H4 (cell line): Measurements from ENCODE around the gene PBX1. TPM values are rescaled to one million over a fixed set of nuclear protein-coding genes. Genes with fewer than 3 reads are reported as not detected.

Experiments used
- DNase-seq: peaks from one replicate; pipeline ENCODE4 v3.0.0-alpha.2; 2015; ENCODE audit warnings: low spot score
- total RNA-seq: library from RNA; depleted of rRNA; stranded (reverse); fragments of >200 nt; shearing (Covaris generic); gene quantifications from 2 replicates; pipeline ENCODE4 v1.2.3, GENCODE V29; 2014

The PBX1 gene
- total RNA-seq, 1 experiment from 2014 or later: 25.8 TPM

DNA sequence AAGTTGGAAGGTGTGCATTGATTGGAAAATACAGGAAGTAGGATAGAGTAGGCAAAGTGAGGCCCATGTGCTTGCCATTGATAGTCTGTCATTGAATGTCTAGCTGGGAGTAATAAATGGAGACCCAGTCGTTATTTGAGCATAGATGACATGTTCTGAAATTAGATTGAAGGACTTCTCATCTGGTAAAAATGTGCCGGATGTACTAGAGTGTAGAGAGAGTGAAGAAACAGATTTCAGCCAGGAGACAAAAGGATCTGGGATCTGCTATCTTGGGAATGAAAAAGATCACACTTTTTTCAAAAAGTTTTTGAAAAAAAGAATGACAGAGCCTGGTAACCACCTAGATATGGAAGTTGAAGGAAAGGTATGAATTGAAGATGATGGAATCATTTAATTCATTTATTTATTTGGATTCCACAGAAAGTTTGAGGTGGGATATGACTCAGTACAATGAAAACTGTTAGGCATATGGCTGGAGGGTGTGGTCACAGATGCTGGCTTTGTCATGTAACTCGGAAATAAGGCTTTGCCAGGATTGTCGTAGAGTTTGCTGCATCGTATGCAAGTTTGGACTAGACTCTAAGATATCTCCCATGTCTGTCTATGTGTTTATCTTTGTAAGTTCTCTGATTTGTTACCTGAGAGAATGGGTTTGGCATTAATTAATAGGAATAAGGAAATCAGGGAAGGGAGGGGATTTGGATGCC, 137.1 kb downstream of the PBX1 start:
- peak; percentile 19 for DNase-seq

DNA sequence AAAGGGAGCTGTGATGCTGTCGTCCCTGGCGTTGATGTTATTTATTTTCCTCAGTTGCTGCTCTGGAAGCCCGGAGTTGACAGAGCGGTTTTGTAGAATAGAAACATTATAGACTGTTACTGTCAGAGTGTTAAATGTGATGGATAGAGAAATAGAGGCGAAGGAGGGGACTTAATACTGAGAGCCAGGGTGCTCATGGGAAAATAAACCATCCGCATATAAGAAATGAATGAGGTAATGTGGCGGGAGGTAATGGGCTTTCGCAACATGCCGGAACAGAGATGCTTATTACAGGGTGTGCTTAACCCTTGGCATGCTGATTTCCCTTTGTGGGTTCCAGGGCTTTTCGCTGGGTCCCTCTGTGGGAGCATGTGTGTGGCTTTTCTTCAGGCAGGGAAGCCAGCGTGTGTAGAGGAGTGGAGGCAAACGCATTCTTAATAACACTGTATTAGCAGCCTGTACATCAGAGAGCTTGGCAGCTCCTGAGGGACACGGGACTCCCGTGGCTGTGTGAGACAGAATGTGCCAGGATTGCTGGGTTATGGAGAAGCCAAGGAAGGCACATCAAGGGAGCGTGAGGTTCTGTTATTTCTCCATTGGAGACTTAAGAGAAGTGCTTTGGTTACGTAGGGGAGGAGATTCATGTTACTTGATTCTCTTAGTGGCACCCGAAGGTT, 141.0 kb downstream of the PBX1 start:
- no peak for DNase-seq

DNA sequence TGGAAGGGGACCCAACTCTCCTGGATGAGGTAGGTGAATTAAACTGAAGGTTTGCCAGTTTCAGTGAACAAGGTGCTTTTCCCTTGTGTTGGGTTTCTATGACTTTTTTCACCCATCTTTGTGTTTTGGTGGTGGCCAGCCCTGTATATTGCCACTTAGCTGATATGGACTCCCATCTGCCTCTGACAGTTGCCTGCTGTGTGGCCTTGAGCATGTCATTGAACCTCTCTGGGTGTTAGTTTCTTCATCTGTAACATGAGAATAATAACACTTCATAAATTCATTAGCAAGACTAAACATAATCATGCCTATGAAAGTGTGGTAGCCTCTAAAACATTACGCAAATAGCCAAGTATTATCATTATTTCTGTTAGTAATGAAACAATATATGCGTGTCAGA, 141.7 kb downstream of the PBX1 start:
- no peak for DNase-seq

DNA sequence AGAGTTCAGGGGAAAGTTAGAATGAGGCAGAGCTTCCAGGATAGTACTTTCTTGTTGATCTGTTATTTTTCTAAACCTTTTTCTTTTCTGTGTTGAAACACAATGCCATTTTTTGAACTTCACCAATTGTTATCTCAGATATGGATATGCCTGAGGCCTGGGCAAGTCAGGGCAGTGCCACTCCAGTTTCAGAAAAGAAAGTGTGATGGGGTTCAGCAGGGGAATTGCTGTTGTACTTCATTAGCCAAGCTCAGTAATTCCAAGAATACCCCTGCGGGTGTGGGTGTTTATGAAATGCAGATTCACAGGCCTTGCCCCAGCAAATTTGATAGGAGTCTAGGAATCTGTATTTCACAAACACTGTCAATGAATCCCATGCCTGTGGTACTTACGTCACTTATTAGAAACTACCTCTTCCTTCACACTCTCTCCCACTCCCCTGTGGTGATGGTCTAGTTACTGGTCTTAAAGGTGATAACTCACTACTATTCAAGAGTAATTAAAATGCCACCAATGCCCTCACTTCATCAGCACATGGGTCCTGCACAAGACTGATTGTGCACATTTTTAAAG, 142.3 kb downstream of the PBX1 start:
- DNase-seq: no peak

DNA sequence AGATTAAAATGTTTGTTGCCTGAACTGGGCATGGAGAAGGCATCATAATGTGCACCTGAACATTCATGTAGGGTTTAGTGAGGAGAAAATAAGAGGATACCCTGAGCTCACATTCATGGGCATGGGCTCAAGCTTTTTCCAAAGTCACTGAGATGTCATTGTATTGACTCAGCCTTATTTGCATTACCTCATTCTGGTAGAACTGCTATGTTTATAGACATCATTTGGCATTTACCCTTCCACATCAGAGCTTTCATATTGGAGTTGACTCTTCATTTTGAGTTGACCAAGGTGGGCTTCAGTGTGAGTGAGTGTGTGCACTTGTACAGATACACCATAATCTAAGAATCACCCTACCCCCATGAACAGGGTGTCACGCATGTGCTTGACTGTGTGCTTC, 143.2 kb downstream of the PBX1 start:
- DNase-seq: peak; percentile 14

DNA sequence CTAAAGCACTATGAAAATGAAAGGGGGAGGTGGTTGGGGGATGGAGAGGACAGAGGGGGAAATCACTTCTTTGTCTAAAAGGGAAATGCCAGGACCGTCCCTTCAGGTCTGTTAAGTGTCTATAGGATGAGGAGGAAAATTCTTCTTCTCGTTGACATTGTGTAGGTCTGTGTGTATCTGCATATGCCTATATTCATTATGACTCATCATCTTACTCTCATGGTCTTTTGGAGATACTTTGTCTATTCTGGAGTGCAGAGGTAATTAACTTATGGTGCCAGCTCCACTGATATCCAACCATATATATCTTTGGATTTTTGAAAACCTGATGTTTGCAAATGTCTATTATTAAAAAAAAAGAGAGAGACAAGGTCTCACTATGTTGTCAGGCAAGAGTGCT, 143.7 kb downstream of the PBX1 start:
- no peak for DNase-seq

DNA sequence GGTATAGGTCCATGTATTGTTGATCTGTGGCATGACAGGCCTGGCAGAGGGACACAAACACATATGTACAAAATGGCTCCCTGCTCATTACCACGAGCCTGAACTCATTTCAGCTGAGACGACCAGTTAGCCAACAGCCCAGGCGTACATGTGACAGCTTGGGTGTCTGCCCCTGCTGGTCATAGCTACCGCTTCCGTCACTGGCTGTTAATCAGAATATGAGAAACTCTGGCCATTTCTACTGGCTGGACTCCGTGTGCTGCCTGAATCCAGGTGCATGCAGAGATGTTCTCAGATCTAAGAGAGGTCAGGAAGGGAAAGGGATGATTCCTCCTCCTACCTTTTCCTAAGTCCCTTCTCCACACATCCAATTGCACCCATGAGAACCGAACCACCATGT, 144.5 kb downstream of the PBX1 start:
- DNase-seq: no peak

DNA sequence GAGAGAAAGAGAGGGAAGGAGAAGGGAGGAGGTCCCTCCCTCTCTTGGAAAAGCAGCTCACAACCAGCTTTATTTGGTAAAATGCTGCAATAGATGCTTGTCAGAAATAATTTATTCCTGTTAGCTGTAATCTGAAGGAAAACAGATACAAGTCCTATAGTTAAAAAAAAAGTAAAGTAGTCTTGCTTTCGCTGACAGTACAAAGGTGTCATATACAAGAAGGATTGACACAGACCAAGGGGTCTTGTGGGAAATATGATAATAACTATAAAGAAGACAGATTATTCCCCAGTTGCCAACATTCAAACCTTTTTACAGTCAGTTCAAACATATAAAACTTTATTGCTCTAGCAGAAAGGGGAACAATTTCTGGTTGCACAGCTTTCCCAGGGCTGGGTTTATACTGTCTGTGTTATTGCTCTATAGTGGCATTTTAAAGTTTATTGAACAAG, 145.0 kb downstream of the PBX1 start:
- no peak for DNase-seq

DNA sequence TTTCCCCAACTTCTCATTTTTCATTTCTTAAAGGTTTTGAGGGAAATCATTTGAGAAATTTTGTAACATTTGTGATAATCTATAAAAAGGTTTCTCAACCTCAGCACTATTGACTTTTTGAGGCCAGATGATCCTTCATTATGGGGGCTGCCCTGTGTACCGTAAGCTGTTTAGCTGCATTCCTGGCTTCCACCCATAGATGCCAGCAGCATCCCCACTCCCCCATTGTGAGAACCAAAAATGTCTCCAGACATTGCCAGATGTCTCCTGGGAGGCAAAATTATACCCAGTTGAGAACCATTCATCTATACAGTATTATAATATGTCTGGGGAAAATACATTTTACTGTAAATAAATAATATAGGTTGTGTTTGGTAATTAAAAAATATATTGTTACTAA, 146.0 kb downstream of the PBX1 start:
- no peak for DNase-seq

DNA sequence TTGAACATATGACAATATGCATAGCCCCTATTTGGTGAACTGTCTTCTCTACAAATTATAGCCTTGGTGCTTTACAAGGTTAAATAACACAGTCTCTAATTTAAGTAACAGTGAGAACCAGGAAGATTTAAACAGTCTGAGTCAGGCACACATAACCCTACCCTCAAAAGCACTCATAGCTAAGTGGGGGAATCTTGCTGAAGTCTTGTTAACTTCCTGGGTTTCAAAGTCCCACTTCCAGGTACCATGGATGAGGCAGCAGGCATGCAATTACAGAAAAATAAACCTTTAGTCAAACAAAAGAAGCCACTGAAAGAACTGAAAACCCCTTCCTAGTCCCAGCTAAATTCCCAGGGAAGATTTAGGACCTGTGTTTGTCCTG, 147.6 kb downstream of the PBX1 start:
- DNase-seq: no peak

DNA sequence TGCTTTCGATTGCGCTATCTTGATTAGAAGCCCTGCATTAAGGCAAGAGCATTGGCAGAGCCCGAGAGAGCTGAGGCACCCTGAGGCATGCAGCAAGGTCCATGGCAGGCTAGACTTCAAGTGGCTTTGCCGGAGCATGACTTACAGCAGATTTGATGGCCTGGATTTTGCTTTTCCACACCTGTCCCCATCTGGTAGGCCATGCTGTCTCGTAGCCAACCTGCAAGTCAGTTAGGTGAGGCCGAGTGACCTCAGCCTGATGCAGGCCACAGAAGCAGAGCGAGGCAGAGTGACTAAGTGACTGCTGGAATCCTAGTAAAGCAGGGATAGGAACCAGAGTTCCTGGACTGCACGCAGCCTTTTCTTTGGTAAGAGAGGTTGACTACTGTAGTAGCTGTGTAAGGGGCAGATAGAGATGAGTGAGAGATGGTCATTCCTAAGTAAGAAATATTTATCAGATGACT, 148.9 kb downstream of the PBX1 start:
- DNase-seq: peak; percentile 27

DNA sequence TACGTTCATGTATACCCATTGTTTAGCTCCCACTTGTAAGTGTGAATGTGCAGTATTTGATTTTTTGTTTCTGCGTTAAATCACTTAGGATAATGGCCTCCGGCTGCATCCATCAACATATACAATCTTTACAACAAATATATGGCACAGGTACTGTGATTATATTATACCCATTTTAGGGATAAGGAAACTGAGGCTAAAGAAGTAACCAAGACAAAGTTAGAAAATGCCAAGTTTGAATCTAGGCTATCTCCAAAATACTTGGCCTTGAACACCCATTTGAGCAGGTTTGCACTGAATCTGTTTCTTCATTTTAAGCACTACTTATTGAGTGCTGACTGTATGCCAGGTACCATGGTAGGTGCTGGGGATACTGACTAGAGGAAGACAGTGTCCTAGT, 149.6 kb downstream of the PBX1 start:
- DNase-seq: no peak

DNA sequence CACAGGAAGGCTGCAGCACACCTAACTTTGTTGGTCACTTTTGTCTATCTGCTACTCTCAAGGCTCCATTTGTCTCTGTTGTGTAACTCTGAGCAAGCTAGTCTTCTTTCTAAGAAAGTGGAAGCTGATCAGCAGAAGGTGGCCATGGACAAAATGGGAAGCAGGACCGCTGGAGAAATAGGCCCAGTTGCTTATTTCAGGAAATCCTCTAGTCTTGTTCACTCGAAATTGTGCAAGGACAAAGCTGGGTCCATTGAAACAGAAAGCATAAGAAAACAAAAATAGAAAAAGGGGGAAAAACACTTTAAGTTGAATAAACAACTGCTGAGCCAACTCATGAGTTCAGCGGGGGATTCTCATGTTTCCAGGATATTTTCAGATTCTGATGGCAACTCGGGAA, 150.1 kb downstream of the PBX1 start:
- DNase-seq: no peak

DNA sequence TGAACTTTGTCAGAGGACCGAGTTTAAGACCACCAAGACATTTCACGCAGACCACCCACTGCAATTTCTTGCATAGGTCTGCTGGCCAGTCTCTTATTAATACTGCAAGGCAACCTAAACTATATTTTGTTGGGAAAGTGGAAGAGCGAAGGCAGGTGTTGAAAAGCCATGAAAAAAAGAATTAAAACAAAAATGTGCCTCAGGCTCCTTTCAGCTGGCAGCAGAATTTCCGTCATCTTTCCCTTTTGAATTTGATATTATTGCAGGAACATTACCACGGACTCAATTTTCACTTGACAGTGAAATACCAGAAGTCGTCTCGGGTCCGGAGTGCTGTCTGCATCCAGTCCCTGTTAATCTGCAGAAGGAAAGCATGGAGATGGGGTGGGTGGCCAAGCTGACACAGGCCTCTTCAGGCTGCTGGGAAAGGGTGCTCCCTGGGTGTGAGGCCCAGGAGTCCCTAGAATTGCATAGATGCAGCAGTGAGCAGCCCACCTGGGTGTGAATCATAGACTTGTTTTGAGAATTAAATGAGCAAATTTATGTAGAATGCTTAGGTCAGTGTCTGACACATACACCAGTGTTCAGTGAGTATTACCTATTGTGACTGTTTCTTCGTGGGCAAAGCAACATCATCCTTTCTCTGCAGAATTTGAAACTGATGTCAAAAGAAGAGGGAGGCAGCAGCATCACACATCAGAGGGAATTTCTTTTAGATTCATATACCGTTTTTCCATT, 150.7 kb downstream of the PBX1 start:
- no peak for DNase-seq

DNA sequence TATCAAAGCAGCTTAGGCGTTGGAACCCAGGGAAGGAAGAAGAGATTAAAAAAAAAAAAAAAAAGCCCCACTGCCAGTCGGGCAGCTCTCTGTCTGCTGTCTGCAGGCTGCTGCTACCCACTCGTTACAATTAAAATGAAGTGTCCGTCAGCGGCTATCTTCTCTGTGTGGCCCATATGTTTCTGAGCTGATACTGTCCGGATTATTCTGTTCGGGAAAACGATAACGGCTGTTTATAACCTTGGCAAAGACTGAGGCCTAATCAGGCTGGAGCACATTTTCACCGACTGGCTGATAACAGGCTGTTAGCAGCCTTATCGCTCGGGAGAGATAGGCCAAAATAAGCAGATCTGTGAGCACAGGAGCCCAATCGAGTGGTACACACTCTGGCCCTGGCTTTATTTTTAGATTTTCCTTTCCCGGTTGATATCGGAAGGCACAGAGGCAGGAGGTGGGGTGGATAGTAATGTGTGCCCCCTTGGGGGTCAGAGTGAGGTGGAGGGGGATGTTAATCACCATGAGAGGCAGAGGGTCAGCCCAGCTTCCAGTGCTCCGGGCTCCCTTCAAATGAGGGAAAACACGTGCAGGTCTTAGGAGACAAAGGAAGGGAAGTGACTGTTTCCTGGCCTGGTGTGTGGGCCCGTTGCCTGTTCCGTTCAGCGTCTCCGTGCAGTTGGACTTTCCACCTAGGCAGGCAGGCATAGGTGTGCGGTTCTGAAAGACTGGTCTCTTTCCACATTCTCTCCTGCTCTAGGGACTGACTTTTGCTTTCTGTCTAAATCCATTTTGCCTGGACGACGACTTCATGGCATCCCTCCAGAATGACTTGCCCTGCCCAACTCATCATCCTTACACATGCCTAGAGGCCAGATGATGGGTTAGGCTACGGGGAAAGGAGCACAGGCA, 153.4 kb downstream of the PBX1 start:
- DNase-seq: no peak

DNA sequence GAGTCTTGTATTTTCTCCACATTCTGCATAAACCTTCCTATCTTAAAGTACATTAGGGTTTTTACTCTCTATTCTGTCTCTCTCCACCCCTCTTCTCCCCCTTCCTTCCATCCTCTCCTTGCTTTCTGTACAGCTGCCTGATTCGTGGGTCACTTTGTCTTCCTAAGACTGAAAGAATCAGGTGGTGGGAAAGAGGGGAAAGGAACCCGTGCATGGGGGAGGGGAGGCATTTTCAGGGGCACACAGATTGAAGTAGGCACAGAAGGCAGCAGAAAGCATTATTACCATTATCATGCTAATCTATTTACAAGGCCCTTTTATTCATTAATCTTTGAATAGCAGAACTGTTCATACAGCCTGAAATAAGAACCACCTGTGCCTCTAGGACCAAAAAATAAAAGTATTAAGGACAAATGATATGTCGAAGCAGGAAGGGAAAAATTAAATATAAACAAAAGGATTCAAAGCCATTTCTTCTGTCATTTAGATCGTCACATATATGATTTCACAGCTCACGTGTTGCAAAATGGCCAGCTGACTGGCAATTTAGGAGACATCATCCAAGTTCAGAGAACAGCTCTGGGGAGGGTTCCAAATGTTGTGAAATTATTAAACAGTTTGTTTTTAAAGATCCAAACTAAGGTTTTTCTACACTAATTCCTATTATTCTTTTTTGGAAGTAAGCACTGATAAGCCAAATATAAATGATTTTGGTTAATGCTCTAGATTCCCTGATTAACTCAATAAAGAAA, 154.6 kb downstream of the PBX1 start:
- DNase-seq: no peak

DNA sequence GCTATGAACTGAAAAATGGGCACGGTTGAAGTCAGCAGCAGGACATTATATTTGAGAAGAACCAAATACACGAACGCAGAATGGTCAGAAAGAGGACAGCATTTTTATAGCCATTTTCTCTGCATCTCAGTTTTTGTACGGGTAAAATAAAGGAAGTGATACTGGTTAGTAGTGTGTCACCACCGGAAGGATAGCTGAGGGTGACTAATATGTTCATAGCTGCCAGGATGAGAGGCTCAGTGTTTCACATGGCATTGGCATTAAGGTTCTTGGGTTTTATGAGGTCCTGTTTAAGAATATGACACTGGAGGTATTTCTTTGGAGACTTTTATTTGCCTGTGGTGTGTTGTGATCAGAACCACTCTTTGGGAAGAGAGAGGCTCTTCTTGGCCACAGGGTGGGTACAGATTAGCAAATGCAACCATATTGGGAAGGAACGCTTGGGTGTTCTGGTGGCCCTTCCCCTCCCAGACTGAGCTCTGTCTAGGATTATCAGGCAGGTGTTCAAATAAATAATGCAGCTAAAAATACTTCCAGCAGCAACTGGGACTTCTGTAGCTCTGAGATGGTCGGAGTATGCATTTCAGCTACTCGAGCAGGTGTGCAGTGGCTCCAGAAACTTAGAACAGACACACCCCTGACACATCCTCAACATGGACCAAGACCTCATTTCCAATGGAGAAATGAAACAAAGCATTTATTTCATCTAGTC, 158.2 kb downstream of the PBX1 start:
- no peak for DNase-seq

DNA sequence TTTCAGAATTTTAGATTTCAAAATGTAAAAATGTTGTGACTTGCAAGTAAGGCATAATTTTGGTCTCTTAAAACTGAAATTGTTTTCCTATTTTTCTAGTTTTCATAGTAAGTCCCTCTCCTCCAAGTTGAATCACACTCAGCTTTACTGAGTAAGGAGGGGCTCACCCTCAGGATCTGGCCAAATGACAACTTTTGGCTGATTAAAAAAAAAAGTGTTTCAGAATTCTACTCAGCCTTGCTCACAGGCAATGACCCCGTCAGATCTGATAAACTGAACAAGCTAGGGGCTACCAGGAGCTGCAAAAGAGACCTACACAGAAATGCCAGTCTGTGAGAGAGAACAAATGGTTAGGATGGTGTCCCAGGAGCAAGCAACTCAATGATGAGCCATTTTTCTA, 159.8 kb downstream of the PBX1 start:
- no peak for DNase-seq

DNA sequence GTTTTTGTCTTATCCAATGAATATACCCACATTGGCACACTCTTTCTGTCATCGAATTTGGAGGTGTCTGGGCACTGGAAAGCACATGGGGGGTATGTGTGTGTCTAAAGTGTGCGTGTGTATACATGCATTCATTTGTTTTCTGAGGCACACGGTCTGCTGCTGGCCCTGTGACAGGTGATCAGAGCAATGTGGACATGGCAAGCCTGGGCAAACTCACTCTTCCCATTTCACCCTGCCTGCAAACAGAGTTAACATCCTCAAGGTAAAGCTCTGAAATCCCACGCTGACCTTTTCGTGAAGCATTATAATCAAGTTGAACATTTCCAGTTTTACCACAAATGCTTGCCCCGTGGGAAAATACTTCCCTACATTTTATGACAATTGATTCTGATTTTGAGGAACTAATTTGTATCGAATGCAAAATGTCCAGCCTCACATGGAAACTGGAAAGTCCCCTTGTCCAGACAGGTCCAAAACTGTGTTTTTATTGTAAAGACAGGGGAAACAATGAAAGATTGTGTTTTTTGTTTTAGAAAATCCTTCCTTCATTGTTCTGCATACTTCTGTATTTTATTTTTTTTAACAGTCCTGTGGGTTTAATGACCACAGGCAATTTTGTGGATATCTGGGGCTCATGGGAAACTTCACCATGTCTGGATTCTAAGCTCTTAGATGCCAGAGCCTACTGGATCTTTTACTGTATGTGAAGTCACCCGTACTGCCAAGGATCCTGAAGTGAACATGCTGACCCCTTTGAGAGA, 160.9 kb downstream of the PBX1 start:
- DNase-seq: no peak
